ENCODE measurements around the gene NHSL2. TPM values are rescaled to one million over a fixed set of nuclear protein-coding genes. Genes with fewer than 3 reads are reported as not detected.

The NHSL2 gene
- total and polyA plus RNA-seq, 8 donors = 0.59 to 3.9 (median 0.95) TPM

- H3K4me3 ChIP-seq = no peak overlapping the region
- FAIRE-seq (no peak), ATAC-seq (no peak), DNase-seq (peak in 1 of 6 donors; percentile 18)
- no peaks in the 10 kb centered on the region for H3K27me3 ChIP-seq
- TF ChIP-seq, protein P1, sequence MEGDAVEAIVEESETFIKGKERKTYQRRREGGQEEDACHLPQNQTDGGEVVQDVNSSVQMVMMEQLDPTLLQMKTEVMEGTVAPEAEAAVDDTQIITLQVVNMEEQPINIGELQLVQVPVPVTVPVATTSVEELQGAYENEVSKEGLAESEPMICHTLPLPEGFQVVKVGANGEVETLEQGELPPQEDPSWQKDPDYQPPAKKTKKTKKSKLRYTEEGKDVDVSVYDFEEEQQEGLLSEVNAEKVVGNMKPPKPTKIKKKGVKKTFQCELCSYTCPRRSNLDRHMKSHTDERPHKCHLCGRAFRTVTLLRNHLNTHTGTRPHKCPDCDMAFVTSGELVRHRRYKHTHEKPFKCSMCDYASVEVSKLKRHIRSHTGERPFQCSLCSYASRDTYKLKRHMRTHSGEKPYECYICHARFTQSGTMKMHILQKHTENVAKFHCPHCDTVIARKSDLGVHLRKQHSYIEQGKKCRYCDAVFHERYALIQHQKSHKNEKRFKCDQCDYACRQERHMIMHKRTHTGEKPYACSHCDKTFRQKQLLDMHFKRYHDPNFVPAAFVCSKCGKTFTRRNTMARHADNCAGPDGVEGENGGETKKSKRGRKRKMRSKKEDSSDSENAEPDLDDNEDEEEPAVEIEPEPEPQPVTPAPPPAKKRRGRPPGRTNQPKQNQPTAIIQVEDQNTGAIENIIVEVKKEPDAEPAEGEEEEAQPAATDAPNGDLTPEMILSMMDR (IDR thresholded peaks at IDR 0.05) = no peak
- intact Hi-C loops (cut with DNase I) = no loop called here
- no peaks in the 10 kb centered on the region for H3K4me1 ChIP-seq
- 58 to 71% methylated on average over 13 of the region's 13 CpGs for WGBS, 2 donors
- no peak overlapping the region for H3K27ac ChIP-seq
- H3K9me3 ChIP-seq = no peaks in the 10 kb centered on the region
- no peaks in the 10 kb centered on the region for H3K36me3 ChIP-seq
Observed at GRCh38 chrX:72110051-72110875, 199.6 kb downstream of the NHSL2 start.

DNA sequence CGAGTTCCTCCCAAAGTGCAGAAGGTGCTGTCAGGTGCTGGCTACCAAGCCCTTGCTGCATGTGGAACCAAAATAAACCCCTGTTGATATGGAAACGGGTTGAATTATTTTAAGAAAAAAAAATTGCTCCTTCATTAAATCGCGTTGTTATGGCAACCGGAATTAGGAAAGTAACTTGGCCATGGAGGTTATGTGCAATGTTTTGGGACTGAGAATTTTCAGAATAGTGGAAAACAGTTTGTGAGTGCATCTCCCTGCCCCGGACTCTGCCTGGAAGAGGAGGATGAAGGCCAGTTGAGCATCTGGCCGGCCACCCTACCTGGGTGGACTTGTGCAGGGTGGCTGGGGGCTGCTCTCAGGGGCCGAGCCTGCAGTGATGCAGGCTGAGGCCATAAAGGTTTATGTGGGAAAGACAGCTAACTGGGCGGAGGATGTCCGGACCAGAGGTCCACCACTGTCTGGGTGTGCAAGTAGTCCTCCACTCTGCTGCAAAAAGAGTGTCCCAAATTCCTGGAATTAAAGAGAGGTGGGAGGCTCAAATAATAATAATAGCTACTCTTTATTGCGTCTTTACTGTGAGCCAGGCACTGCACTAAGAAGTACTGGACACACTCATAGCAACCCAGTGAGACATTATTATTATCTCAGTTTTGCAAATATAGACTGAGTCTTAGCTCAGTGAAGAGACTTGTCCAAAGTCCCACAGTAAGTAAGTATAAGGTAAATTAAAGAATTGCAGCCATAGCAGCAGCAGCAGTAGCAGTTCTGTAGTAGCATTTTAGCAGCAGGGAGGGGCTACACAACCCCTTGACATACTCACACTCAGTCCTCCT, 200.4 kb downstream of the NHSL2 start:
- H3K27me3 ChIP-seq = no peaks in the 10 kb centered on the region
- intact Hi-C loops (cut with DNase I) = no loop called here
- no peaks in the 10 kb centered on the region for H3K36me3 ChIP-seq
- 69 to 72% methylated on average over 11 of the region's 11 CpGs for WGBS, 2 donors
- no peaks in the 10 kb centered on the region for H3K4me1 ChIP-seq
- no peak for ATAC-seq
- no peak overlapping the region for H3K4me3 ChIP-seq
- FAIRE-seq = no peak
- H3K9me3 ChIP-seq = no peaks in the 10 kb centered on the region
- TF ChIP-seq, protein P1 (IDR thresholded peaks at IDR 0.05) = no peak
- no peak overlapping the region for H3K27ac ChIP-seq
- DNase-seq = peak in 1 of 6 donors; percentile 36

- 68 to 74% methylated on average over 6 of the region's 6 CpGs for WGBS, 2 donors
- Histone ChIP-seq H3K27me3 (no peaks in the 10 kb centered on the region), H3K4me1 (no peaks in the 10 kb centered on the region), H3K27ac (no peak overlapping the region), H3K9me3 (no peaks in the 10 kb centered on the region), H3K4me3 (no peak overlapping the region), H3K36me3 (no peaks in the 10 kb centered on the region)
- intact Hi-C loops (cut with DNase I) = no loop called here
- TF ChIP-seq, protein P1 (IDR thresholded peaks at IDR 0.05) = no peak
- no peak for ATAC-seq
- no peak for FAIRE-seq
- peak in 1 of 6 donors; percentile 7 for DNase-seq
Observed at GRCh38 chrX:72113461-72113860, 202.8 kb downstream of the NHSL2 start.

DNA sequence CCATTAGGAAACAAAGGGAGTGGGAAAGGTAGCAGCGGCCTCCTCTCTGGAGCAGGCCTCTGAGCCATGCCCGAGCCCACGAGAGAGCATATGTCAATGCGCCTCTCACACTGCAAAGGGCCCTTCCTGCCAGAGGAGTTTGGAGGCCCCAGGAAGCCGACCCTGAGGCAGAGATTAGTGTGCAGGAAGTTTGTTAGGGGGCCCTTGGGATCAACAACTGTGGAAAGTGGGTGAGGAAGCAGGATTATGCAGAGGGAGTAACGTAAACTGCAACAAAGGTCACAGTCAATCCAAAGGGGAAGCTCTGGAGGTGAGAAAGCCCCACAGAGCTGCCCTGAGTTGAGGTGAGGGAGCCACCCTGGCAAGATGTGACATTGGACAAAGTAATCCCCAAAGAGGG, 203.7 kb downstream of the NHSL2 start:
- H3K4me1 ChIP-seq = no peaks in the 10 kb centered on the region
- TF ChIP-seq, protein P1 (IDR thresholded peaks at IDR 0.05) = no peak
- no peak overlapping the region for H3K4me3 ChIP-seq
- H3K27me3 ChIP-seq = no peaks in the 10 kb centered on the region
- WGBS, 2 donors = 82 to 83% methylated on average over 6 of the region's 6 CpGs
- intact Hi-C loops (cut with DNase I) = no loop called here
- ATAC-seq (no peak), DNase-seq (peak in 1 of 6 donors; percentile 12), FAIRE-seq (no peak)
- no peak overlapping the region for H3K27ac ChIP-seq
- H3K36me3 ChIP-seq = no peaks in the 10 kb centered on the region
- no peaks in the 10 kb centered on the region for H3K9me3 ChIP-seq

All from pancreas (tissue), 10 donors.